ENCODE results near the gene HLA-F. TPM values are rescaled to one million over a fixed set of nuclear protein-coding genes. Genes with fewer than 3 reads are reported as not detected.
A peak's percentile ranks its signal among the peaks of the same experiment; 100 is the strongest.

HLA-F gene
- total RNA-seq, 1 experiment from 2014 or later: 16.9 TPM

- Mint-ChIP-seq H3K4me3 (ENCODE audit: unreplicated experiment) (no peak overlapping the region), H3K27me3 (ENCODE audit: insufficient read depth, unreplicated experiment) (no peaks in the 10 kb centered on the region), H3K4me1 (ENCODE audit: insufficient read depth, unreplicated experiment) (peaks cover 20% of the 10 kb centered on the region), H3K9me3 (ENCODE audit: unreplicated experiment) (peaks cover 8% of the 10 kb centered on the region), H3K36me3 (ENCODE audit: insufficient read depth, unreplicated experiment) (peaks cover 5% of the 10 kb centered on the region), H3K27ac (ENCODE audit: low read depth, unreplicated experiment) (no peak overlapping the region)
- TF ChIP-seq CTCF (IDR thresholded peaks at IDR 0.05; ENCODE audit: unreplicated experiment): no peak
- CTCF ChIA-PET: interaction anchor here (1.1 to 4.9 kb wide), 3 partner anchors 14 to 32 kb away, joined by 5 to 29 read pairs (median 9); no protein-coding TSS in a partner anchor
- DNase-seq (ENCODE audit: unreplicated experiment): no peak
- POLR2A ChIA-PET: no interaction called here
- intact Hi-C loops (cut with micrococcal nuclease): no loop called here
- BruUV-seq (replicated peaks): no TSS peak
Observed at GRCh38 chr6:29681811-29682210, 41.4 kb upstream of the HLA-F start.

- BruUV-seq (replicated peaks): no TSS peak
- ChIA-PET POLR2A (interaction anchor here (1.6 kb wide), 1 partner anchor 36 kb away, joined by 8 read pairs; no protein-coding TSS in a partner anchor), CTCF (interaction anchor here (0.7 to 4.9 kb wide), 4 partner anchors 10 to 35 kb away, joined by 4 to 32 read pairs (median 25); no protein-coding TSS in a partner anchor)
- H3K36me3 Mint-ChIP-seq (ENCODE audit: insufficient read depth, unreplicated experiment): no peaks in the 10 kb centered on the region
- no peak overlapping the region for H3K27ac Mint-ChIP-seq (ENCODE audit: low read depth, unreplicated experiment)
- H3K9me3 Mint-ChIP-seq (ENCODE audit: unreplicated experiment): peaks cover 8% of the 10 kb centered on the region
- TF ChIP-seq CTCF (IDR thresholded peaks at IDR 0.05; ENCODE audit: unreplicated experiment): peak; percentile 53
- intact Hi-C loops (cut with micrococcal nuclease): loop anchor here (1.0 kb wide), 1 partner anchor 36 kb away; no protein-coding TSS in a partner anchor
- H3K4me1 Mint-ChIP-seq (ENCODE audit: insufficient read depth, unreplicated experiment): no peaks in the 10 kb centered on the region
- no peaks in the 10 kb centered on the region for H3K27me3 Mint-ChIP-seq (ENCODE audit: insufficient read depth, unreplicated experiment)
- no peak overlapping the region for H3K4me3 Mint-ChIP-seq (ENCODE audit: unreplicated experiment)
- peak; percentile 64 for DNase-seq (ENCODE audit: unreplicated experiment)
Observed at GRCh38 chr6:29685718-29686326, 37.4 kb upstream of the HLA-F start.

GRCh38 chr6:29694637-29695036 is 28.6 kb upstream of the HLA-F start:
- no peaks in the 10 kb centered on the region for H3K27me3 Mint-ChIP-seq (ENCODE audit: insufficient read depth, unreplicated experiment)
- H3K9me3 Mint-ChIP-seq (ENCODE audit: unreplicated experiment): no peaks in the 10 kb centered on the region
- no peaks in the 10 kb centered on the region for H3K36me3 Mint-ChIP-seq (ENCODE audit: insufficient read depth, unreplicated experiment)
- H3K4me3 Mint-ChIP-seq (ENCODE audit: unreplicated experiment): no peak overlapping the region
- no TSS peak for BruUV-seq (replicated peaks)
- intact Hi-C loops (cut with micrococcal nuclease): no loop called here
- no peak for TF ChIP-seq CTCF (IDR thresholded peaks at IDR 0.05; ENCODE audit: unreplicated experiment)
- CTCF ChIA-PET: interaction anchor here (0.8 to 5.8 kb wide), 4 partner anchors 10 to 140 kb away, joined by 3 to 369 read pairs (median 22); no protein-coding TSS in a partner anchor
- POLR2A ChIA-PET: interaction anchor here (0.7 to 1.1 kb wide), 2 partner anchors 35 to 44 kb away, joined by 4 read pairs; no protein-coding TSS in a partner anchor
- DNase-seq (ENCODE audit: unreplicated experiment): no peak
- no peaks in the 10 kb centered on the region for H3K4me1 Mint-ChIP-seq (ENCODE audit: insufficient read depth, unreplicated experiment)
- H3K27ac Mint-ChIP-seq (ENCODE audit: low read depth, unreplicated experiment): no peak overlapping the region
